ENCODE measurements around the gene TMEM163.

DNA sequence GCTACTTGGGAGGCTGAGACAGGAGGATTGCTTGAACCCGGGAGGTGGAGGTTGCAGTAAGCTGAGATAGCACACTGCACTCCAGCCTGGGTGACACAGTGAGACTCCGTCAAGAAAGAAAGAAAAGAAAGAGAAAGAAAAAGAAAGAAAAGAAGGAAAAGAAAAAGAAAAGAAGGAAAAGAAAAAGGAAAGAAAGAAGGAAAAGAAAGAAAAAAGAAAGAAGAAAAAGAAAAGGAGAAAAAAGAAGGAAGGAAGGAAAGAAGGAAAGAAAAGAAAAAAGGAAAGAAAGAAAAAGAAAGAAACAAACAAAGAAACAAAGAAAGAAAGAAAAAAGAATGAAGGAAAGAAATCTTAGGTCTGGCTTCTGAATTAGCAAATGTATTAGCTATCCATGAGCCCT, 150.4 kb downstream of the TMEM163 start:
- TF ChIP-seq, protein P1, sequence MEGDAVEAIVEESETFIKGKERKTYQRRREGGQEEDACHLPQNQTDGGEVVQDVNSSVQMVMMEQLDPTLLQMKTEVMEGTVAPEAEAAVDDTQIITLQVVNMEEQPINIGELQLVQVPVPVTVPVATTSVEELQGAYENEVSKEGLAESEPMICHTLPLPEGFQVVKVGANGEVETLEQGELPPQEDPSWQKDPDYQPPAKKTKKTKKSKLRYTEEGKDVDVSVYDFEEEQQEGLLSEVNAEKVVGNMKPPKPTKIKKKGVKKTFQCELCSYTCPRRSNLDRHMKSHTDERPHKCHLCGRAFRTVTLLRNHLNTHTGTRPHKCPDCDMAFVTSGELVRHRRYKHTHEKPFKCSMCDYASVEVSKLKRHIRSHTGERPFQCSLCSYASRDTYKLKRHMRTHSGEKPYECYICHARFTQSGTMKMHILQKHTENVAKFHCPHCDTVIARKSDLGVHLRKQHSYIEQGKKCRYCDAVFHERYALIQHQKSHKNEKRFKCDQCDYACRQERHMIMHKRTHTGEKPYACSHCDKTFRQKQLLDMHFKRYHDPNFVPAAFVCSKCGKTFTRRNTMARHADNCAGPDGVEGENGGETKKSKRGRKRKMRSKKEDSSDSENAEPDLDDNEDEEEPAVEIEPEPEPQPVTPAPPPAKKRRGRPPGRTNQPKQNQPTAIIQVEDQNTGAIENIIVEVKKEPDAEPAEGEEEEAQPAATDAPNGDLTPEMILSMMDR (IDR thresholded peaks at IDR 0.05; ENCODE audit: low read depth, low read length): no peak
- TF ChIP-seq POLR2A (IDR thresholded peaks at IDR 0.05; ENCODE audit: extremely low read depth, insufficient read length): no peak
- TF ChIP-seq, protein P2, sequence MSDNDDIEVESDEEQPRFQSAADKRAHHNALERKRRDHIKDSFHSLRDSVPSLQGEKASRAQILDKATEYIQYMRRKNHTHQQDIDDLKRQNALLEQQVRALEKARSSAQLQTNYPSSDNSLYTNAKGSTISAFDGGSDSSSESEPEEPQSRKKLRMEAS (IDR thresholded peaks at IDR 0.05; ENCODE audit: low read depth, low read length): no peak

Measured in NB4 (cell line).